Ureter (tissue), 1 donor: ENCODE measurements around the gene CNR2. TPM values are rescaled to one million over a fixed set of nuclear protein-coding genes. Genes with fewer than 3 reads are reported as not detected.
"Not testable (repeated sequence)": the region's sequence is repeated elsewhere in the genome, so short reads cannot be mapped to it uniquely, and the experiment has no call there.

Source experiments
- DNase-seq: peaks from one replicate; pipeline ENCODE4 v3.0.0-alpha.2; 2020; ENCODE audit warnings: low spot score
- total RNA-seq: library from RNA; stranded (reverse); gene quantifications from one replicate; pipeline ENCODE4 v1.2.4, GENCODE V29; 2023
- donor health status: DM: yes; HTN: yes; CAD: no.

CNR2 gene
- total RNA-seq, 1 donor from 2014 or later, result not detected

GRCh38 chr1:23916209-23917131, 3.3 kb upstream of the CNR2 start:
- DNase-seq, result peak; percentile 77

GRCh38 chr1:23915466-23915865, 2.3 kb upstream of the CNR2 start:
- no peak for DNase-seq

- DNase-seq, result no peak
Measured at GRCh38 chr1:23914921-23915320, 1.8 kb upstream of the CNR2 start.

- DNase-seq, result no peak
Measured at GRCh38 chr1:23911921-23912320, 1.2 kb downstream of the CNR2 start.

- DNase-seq, result no peak
Measured at GRCh38 chr1:23910553-23911246, 2.5 kb downstream of the CNR2 start.

GRCh38 chr1:23910144-23910543, 3.0 kb downstream of the CNR2 start:
- DNase-seq, result no peak

- no peak for DNase-seq
Measured at GRCh38 chr1:23909412-23909811, 3.8 kb downstream of the CNR2 start.

- DNase-seq, result no peak
Measured at GRCh38 chr1:23908453-23909341, 4.5 kb downstream of the CNR2 start.

GRCh38 chr1:23906731-23907130, 6.4 kb downstream of the CNR2 start:
- DNase-seq, result no peak

- DNase-seq, result no peak
Measured at GRCh38 chr1:23905461-23906025, 7.6 kb downstream of the CNR2 start.

- DNase-seq, result no peak
Measured at GRCh38 chr1:23904748-23905357, 8.3 kb downstream of the CNR2 start.

GRCh38 chr1:23903754-23904153, 9.4 kb downstream of the CNR2 start:
- no peak for DNase-seq

- DNase-seq, result no peak
Measured at GRCh38 chr1:23902321-23903278, 10.6 kb downstream of the CNR2 start.

- not testable (repeated sequence) for DNase-seq
Measured at GRCh38 chr1:23900017-23900416, 13.1 kb downstream of the CNR2 start.

GRCh38 chr1:23899070-23899469, 14.1 kb downstream of the CNR2 start:
- no peak for DNase-seq

- DNase-seq, result no peak
Measured at GRCh38 chr1:23897083-23897482, 16.1 kb downstream of the CNR2 start.

GRCh38 chr1:23896491-23896890, 16.7 kb downstream of the CNR2 start:
- no peak for DNase-seq

- no peak for DNase-seq
Measured at GRCh38 chr1:23895993-23896392, 17.2 kb downstream of the CNR2 start.

GRCh38 chr1:23895082-23895481, 18.1 kb downstream of the CNR2 start:
- no peak for DNase-seq

GRCh38 chr1:23889074-23889473, 24.1 kb downstream of the CNR2 start:
- DNase-seq, result no peak
